Colonic mucosa (tissue), 4 donors: ENCODE data around the gene FHIT. TPM values are rescaled to one million over a fixed set of nuclear protein-coding genes. Genes with fewer than 3 reads are reported as not detected.

Source experiments
- DNase-seq: peaks from one replicate; pipeline ENCODE4 v3.0.0-alpha.2; 2020
- H3K27ac ChIP-seq: fragments of 200-600 bp; one replicate; pipeline ENCODE4 v1.8.0; 2021
- H3K27me3 ChIP-seq: fragments of 200-600 bp; one replicate; pipeline ENCODE4 v1.8.0; 2021
- H3K36me3 ChIP-seq: fragments of 200-600 bp; one replicate; pipeline ENCODE4 v1.8.0; 2021
- H3K4me1 ChIP-seq: fragments of 200-600 bp; one replicate; pipeline ENCODE4 v1.8.0; 2021; ENCODE audit warnings: mild to moderate bottlenecking
- H3K4me3 ChIP-seq: fragments of 200-600 bp; one replicate; pipeline ENCODE4 v1.8.0; 2021
- H3K9ac ChIP-seq, 2 donors: one replicate each; pipeline ENCODE4 v1.7.0; 2013; ENCODE audit warnings: control low read depth in 2 of 2, low read depth in 2 of 2, low read length in 2 of 2
- H3K9me3 ChIP-seq: fragments of 200-600 bp; one replicate; pipeline ENCODE4 v1.8.0; 2021
- intact Hi-C: fragments of 100-400 bp; cut with DNase I; formaldehyde crosslinking; loops from one replicate; pipeline ENCODE4 v1.14.1; 2022
- total RNA-seq, 2 donors: library from RNA; stranded (reverse); fragmentation: NEBNext Ultra II Directional in 1 of 2; extraction: Animal tissue kit (Norgen Biotek cat#: 25700) in 1 of 2; gene quantifications; one replicate each; pipeline ENCODE4 v1.2.1, GENCODE V29; 2021
- TF ChIP-seq, protein P1 (sequence below): fragments of 200-600 bp; IDR thresholded peaks from one replicate; pipeline ENCODE4 v1.8.0; 2022; ENCODE audit warnings: antibody characterized with exemption, mild to moderate bottlenecking
- donor health status: healthy.
- donor health status: DM: no; HTN: no; CAD: no.
- donor health status: DM: no; HTN: no; CAD: no.

The FHIT gene
- total RNA-seq, 2 donors from 2014 or later: 7.7 to 9.4 TPM

DNA sequence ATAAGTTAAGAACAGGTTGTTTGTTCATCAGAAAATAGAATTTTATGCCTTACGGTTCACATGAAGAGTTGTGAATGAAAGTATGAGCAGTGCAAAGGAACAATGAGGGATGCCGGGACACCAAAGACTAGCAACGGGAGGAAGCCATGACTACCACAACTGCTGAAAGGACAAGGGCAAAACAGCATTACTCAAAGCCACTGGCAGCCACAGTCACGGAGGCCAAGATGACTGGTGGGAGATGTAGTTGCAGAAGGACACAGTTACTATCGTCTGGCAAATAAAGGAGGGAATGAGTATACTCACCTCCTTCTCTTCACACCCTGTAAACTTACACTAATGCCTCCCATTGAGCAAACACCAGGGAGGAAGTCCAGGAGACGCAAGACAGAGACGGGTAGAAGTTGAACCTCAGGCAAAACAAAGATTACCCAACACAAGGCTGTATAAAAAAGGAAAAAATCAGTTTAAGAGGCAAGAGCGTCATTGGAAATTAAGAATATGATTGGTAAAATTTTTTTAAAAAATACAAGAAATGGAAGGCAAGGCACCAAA is 675.5 kb downstream of the FHIT start:
- no peaks in the 10 kb centered on the region for H3K36me3 ChIP-seq
- no peak overlapping the region for H3K9ac ChIP-seq
- DNase-seq: no peak
- intact Hi-C loops: no loop called here
- no peak overlapping the region for H3K4me3 ChIP-seq
- no peak overlapping the region for H3K27ac ChIP-seq
- H3K9me3 ChIP-seq: no peaks in the 10 kb centered on the region
- no peaks in the 10 kb centered on the region for H3K27me3 ChIP-seq
- TF ChIP-seq, protein P1, sequence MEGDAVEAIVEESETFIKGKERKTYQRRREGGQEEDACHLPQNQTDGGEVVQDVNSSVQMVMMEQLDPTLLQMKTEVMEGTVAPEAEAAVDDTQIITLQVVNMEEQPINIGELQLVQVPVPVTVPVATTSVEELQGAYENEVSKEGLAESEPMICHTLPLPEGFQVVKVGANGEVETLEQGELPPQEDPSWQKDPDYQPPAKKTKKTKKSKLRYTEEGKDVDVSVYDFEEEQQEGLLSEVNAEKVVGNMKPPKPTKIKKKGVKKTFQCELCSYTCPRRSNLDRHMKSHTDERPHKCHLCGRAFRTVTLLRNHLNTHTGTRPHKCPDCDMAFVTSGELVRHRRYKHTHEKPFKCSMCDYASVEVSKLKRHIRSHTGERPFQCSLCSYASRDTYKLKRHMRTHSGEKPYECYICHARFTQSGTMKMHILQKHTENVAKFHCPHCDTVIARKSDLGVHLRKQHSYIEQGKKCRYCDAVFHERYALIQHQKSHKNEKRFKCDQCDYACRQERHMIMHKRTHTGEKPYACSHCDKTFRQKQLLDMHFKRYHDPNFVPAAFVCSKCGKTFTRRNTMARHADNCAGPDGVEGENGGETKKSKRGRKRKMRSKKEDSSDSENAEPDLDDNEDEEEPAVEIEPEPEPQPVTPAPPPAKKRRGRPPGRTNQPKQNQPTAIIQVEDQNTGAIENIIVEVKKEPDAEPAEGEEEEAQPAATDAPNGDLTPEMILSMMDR: no peak
- no peaks in the 10 kb centered on the region for H3K4me1 ChIP-seq

DNA sequence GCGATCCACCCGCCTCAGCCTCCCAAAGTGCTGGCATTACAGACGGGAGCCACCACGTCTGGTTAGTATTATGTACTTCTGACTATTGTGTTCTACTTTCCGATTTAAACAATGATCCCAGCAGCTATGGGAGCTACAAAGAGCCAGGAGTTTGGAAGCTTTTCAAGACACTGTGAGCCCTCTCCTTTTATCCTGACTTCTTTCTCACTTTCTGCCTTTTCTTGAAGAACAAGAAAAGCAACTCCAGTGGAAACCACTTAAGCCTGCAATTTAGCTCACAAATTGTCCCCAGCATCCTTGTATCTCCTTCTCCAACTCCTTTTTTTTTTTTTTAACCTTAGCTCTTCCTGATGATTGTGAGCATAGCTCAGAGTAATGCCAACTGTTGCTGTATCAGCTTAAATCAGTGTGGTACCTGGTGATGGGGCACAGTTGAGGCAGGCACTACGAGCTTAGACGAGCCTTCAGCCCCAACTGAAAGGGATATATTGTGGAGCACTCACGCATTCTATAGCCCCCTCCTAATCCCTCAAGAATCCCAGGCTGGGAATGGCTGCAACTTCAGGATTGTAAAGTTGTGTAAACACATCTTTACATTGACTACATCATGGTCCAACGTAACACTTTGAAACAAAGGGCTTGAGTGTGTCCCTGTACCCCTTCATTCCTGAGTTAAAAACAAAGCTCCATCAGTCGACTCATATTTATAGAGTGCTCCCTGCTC is 677.0 kb downstream of the FHIT start:
- DNase-seq: no peak
- Histone ChIP-seq H3K9ac (no peak overlapping the region), H3K4me3 (no peak overlapping the region), H3K36me3 (no peaks in the 10 kb centered on the region), H3K27me3 (no peaks in the 10 kb centered on the region), H3K9me3 (no peaks in the 10 kb centered on the region), H3K27ac (no peak overlapping the region), H3K4me1 (no peaks in the 10 kb centered on the region)
- TF ChIP-seq, protein P1: no peak
- intact Hi-C loops: no loop called here

DNA sequence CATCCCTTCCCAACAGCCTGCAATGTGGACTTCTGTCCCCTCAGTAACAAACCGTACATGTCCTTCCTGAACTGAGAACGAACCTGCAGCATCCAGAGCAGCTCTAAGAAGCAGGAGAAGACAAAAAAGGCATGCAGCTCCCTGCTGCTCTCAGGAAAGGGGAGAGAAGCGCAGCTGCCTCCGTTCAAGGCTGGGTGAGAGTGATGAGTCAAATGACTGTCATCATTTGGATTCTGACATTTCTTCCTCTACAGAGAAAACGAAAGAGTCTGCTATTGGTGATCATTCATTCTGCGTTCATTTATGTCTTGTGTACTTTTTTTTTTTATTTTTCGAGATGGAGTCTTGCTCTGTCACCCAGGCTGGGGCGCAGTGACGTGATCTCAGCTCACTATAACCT is 677.8 kb downstream of the FHIT start:
- no peaks in the 10 kb centered on the region for H3K4me1 ChIP-seq
- intact Hi-C loops: no loop called here
- TF ChIP-seq, protein P1: no peak
- H3K27ac ChIP-seq: no peak overlapping the region
- H3K9ac ChIP-seq: no peak overlapping the region
- H3K9me3 ChIP-seq: no peaks in the 10 kb centered on the region
- no peaks in the 10 kb centered on the region for H3K27me3 ChIP-seq
- DNase-seq: no peak
- no peak overlapping the region for H3K4me3 ChIP-seq
- H3K36me3 ChIP-seq: no peaks in the 10 kb centered on the region

DNA sequence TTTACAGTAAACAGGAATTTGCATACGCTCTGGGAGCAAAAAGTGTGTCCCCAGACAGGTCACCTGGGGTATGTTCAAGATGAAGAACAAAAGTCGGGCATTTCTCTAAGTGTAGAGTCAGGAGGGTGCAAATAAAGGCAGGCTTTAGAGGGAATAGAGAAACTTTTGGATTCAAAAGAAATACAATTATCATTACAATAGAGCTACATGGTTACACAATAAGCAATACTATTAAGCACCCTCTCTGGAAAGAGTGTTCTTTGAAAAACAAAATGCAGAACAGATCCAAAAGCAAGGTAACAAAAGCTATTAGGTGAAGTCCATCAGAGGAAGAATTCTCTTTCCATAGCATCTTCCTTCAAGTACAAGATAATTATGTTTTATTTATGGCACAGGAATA is 679.7 kb downstream of the FHIT start:
- intact Hi-C loops: no loop called here

DNA sequence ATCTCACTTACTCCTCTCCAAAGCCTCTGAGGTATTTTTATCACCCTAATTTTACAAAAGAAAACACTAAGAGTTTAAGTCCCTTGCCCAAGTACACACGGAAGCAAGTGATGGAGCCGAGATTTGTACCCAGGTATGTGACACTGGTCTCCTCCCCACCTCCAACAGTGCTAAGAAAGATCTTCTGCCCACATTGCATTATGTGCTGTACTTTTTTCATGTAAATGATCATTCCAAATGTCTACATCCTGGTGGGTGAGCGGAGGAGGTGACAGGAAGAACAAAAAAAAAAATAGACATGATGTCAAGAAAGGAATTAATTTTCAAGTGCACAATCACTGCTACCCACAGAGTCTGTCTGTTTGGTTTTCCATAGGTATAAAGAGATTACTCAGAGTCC is 694.1 kb downstream of the FHIT start:
- H3K9ac ChIP-seq: no peak overlapping the region
- DNase-seq: no peak
- no peaks in the 10 kb centered on the region for H3K4me1 ChIP-seq
- intact Hi-C loops: no loop called here
- H3K36me3 ChIP-seq: no peaks in the 10 kb centered on the region
- no peak overlapping the region for H3K4me3 ChIP-seq
- TF ChIP-seq, protein P1: no peak
- H3K9me3 ChIP-seq: no peaks in the 10 kb centered on the region
- no peak overlapping the region for H3K27ac ChIP-seq
- H3K27me3 ChIP-seq: no peaks in the 10 kb centered on the region

More for the DNA sequence above, 679.7 kb downstream of the FHIT start:
- Histone ChIP-seq H3K9me3 (no peaks in the 10 kb centered on the region), H3K4me3 (no peak overlapping the region), H3K27ac (no peak overlapping the region), H3K9ac (no peak overlapping the region), H3K36me3 (no peaks in the 10 kb centered on the region), H3K27me3 (no peaks in the 10 kb centered on the region), H3K4me1 (no peaks in the 10 kb centered on the region)
- TF ChIP-seq, protein P1: no peak
- no peak for DNase-seq
